ENCODE measurements around the gene DLGAP4.

The DLGAP4 gene

GRCh38 chr20:36279362-36279761 is 26.8 kb upstream of the DLGAP4 start:
- TF ChIP-seq ZC3H10 (CRISPR knock-in tag; IDR thresholded peaks at IDR 0.05) (no peak), TCF4 (CRISPR knock-in tag; IDR thresholded peaks at IDR 0.05; ENCODE audit: borderline replicate concordance) (no peak), RARB (CRISPR knock-in tag; IDR thresholded peaks at IDR 0.05) (no peak), CSRNP3 (CRISPR knock-in tag; IDR thresholded peaks at IDR 0.05) (no peak), SNAI2 (CRISPR knock-in tag; IDR thresholded peaks at IDR 0.05) (no peak), TOX (CRISPR knock-in tag; IDR thresholded peaks at IDR 0.05; ENCODE audit: borderline replicate concordance) (no peak), ZFP3 (CRISPR knock-in tag; IDR thresholded peaks at IDR 0.05) (no peak), ESRRG (CRISPR knock-in tag; IDR thresholded peaks at IDR 0.05) (no peak), PATZ1 (CRISPR knock-in tag; IDR thresholded peaks at IDR 0.05; ENCODE audit: borderline replicate concordance) (no peak), ARNTL (CRISPR knock-in tag; IDR thresholded peaks at IDR 0.05; ENCODE audit: borderline replicate concordance, low read depth) (no peak), GLIS3 (CRISPR knock-in tag; IDR thresholded peaks at IDR 0.05) (no peak), ISL1 (CRISPR knock-in tag; IDR thresholded peaks at IDR 0.05) (no peak), TSHZ2 (CRISPR knock-in tag; IDR thresholded peaks at IDR 0.05) (no peak), BACH2 (CRISPR knock-in tag; IDR thresholded peaks at IDR 0.05; ENCODE audit: borderline replicate concordance) (no peak), CREB5 (CRISPR knock-in tag; IDR thresholded peaks at IDR 0.05; ENCODE audit: low read depth) (no peak), OSR1 (CRISPR knock-in tag; IDR thresholded peaks at IDR 0.05) (no peak)
- ATAC-seq: no peak

- no peak for TF ChIP-seq SNAI2 (CRISPR knock-in tag; IDR thresholded peaks at IDR 0.05)
- TF ChIP-seq GLIS3 (CRISPR knock-in tag; IDR thresholded peaks at IDR 0.05): no peak
- no peak for TF ChIP-seq ARNTL (CRISPR knock-in tag; IDR thresholded peaks at IDR 0.05; ENCODE audit: borderline replicate concordance, low read depth)
- TF ChIP-seq CREB5 (CRISPR knock-in tag; IDR thresholded peaks at IDR 0.05; ENCODE audit: low read depth): no peak
- TF ChIP-seq OSR1 (CRISPR knock-in tag; IDR thresholded peaks at IDR 0.05): no peak
- no peak for TF ChIP-seq RARB (CRISPR knock-in tag; IDR thresholded peaks at IDR 0.05)
- no peak for TF ChIP-seq PATZ1 (CRISPR knock-in tag; IDR thresholded peaks at IDR 0.05; ENCODE audit: borderline replicate concordance)
- no peak for ATAC-seq
Observed at GRCh38 chr20:36279776-36280175, 26.4 kb upstream of the DLGAP4 start.

GRCh38 chr20:36281785-36282380 is 24.3 kb upstream of the DLGAP4 start:
- TF ChIP-seq SNAI2 (CRISPR knock-in tag; IDR thresholded peaks at IDR 0.05) (no peak), PPARA (CRISPR knock-in tag; IDR thresholded peaks at IDR 0.05; ENCODE audit: borderline replicate concordance) (no peak), ZFP30 (CRISPR knock-in tag; IDR thresholded peaks at IDR 0.05) (no peak), TOX (CRISPR knock-in tag; IDR thresholded peaks at IDR 0.05; ENCODE audit: borderline replicate concordance) (no peak), ARNTL (CRISPR knock-in tag; IDR thresholded peaks at IDR 0.05; ENCODE audit: borderline replicate concordance, low read depth) (no peak), ESRRG (CRISPR knock-in tag; IDR thresholded peaks at IDR 0.05) (no peak), RARB (CRISPR knock-in tag; IDR thresholded peaks at IDR 0.05) (no peak), CSDC2 (CRISPR knock-in tag; IDR thresholded peaks at IDR 0.05) (no peak), ZNF70 (CRISPR knock-in tag; IDR thresholded peaks at IDR 0.05) (no peak), OSR1 (CRISPR knock-in tag; IDR thresholded peaks at IDR 0.05) (no peak), TCF4 (CRISPR knock-in tag; IDR thresholded peaks at IDR 0.05; ENCODE audit: borderline replicate concordance) (no peak), ZFP3 (CRISPR knock-in tag; IDR thresholded peaks at IDR 0.05) (no peak)
- no peak for ATAC-seq

Measured in SK-N-SH treated with all-trans-retinoic acid at 6 μM for 48 hours (cell line).